Measurements from ENCODE around the gene COL23A1.

Gene COL23A1

GRCh38 chr5:178231539-178232123 is 358.6 kb downstream of the COL23A1 start:
- Histone ChIP-seq H3K27ac (ENCODE audit: extremely low read depth, low read depth, low read length) (peak overlapping the region; percentile 92), H3K4me1 (ENCODE audit: control insufficient read depth, insufficient read depth, low read length) (no peaks in the 10 kb centered on the region), H3K36me3 (ENCODE audit: control insufficient read depth in 2 of 2, insufficient read depth in 1 of 2, low read length in 2 of 2) (peaks cover 15 to 49% of the 10 kb centered on the region in 2 experiments; a peak in 2 of 3 replicates), H3K4me3 (ENCODE audit: low read depth, low read length) (peak overlapping the region; percentile 76), H3K9me3 (ENCODE audit: control insufficient read depth, insufficient read depth, low read depth, low read length) (no peaks in the 10 kb centered on the region)
- ChIA-PET CTCF (interaction anchor here (0.7 kb wide), 2 partner anchors 621 to 696 kb away, joined by 3 read pairs; no protein-coding TSS in a partner anchor), POLR2A (interaction anchor here (1.1 to 4.3 kb wide), 4 partner anchors 10 to 27 kb away, joined by 4 to 28 read pairs (median 8); partner anchors contain the start of gene HNRNPAB)
- TF ChIP-seq ZNF518A (tag by site-specific recombination; conservative IDR thresholded peaks at IDR 0.05; ENCODE audit: low read depth) (no peak), SP3 (tag by site-specific recombination; IDR thresholded peaks at IDR 0.05) (peak; percentile 10), ZBTB48 (tag by site-specific recombination; IDR thresholded peaks at IDR 0.05) (peak; percentile 44; the same call in 1 of the 2 replicates), ZBTB11 (tag by site-specific recombination; conservative IDR thresholded peaks at IDR 0.05; ENCODE audit: low read depth) (no peak), TSHZ1 (tag by site-specific recombination; IDR thresholded peaks at IDR 0.05; ENCODE audit: borderline replicate concordance) (0 out of 2 replicates have a peak, but pooled peaks have one; percentile 6), GLIS2 (tag by site-specific recombination; IDR thresholded peaks at IDR 0.05) (peak; percentile 87), ZIC2 (tag by site-specific recombination; IDR thresholded peaks at IDR 0.05) (peak; percentile 80), GLIS1 (tag by site-specific recombination; IDR thresholded peaks at IDR 0.05) (peak; percentile 61; the same call in 1 of the 2 replicates), ZFP37 (tag by site-specific recombination; IDR thresholded peaks at IDR 0.05) (0 out of 2 replicates have a peak, but pooled peaks have one; percentile 32), ZNF704 (tag by site-specific recombination; IDR thresholded peaks at IDR 0.05) (no peak), SCRT1 (tag by site-specific recombination; IDR thresholded peaks at IDR 0.05; ENCODE audit: borderline replicate concordance) (peak; percentile 95), SCRT2 (tag by site-specific recombination; IDR thresholded peaks at IDR 0.05) (peak; percentile 97), ZNF501 (tag by site-specific recombination; IDR thresholded peaks at IDR 0.05) (0 out of 2 replicates have a peak, but pooled peaks have one; percentile 35), ZNF140 (tag by site-specific recombination; IDR thresholded peaks at IDR 0.05) (no peak), ZBTB8A (tag by site-specific recombination; IDR thresholded peaks at IDR 0.05) (peak; percentile 67; the same call in 1 of the 2 replicates), ZNF561 (tag by site-specific recombination; IDR thresholded peaks at IDR 0.05; ENCODE audit: borderline replicate concordance) (0 out of 2 replicates have a peak, but pooled peaks have one; percentile 0), AEBP2 (tag by site-specific recombination; IDR thresholded peaks at IDR 0.05; ENCODE audit: borderline replicate concordance) (no peak), ZNF146 (tag by site-specific recombination; IDR thresholded peaks at IDR 0.05) (0 out of 2 replicates have a peak, but pooled peaks have one; percentile 10), ZNF335 (tag by site-specific recombination; conservative IDR thresholded peaks at IDR 0.05) (peak; percentile 62)

Measured in HEK293 (cell line).